ENCODE data around the gene MTO1. TPM values are rescaled to one million over a fixed set of nuclear protein-coding genes. Genes with fewer than 3 reads are reported as not detected.
"Not testable (repeated sequence)": the region's sequence is repeated elsewhere in the genome, so short reads cannot be mapped to it uniquely, and the experiment has no call there.

Gene MTO1
- total and polyA plus RNA-seq, 2 donors, result 19.8 to 28.3 TPM

DNA sequence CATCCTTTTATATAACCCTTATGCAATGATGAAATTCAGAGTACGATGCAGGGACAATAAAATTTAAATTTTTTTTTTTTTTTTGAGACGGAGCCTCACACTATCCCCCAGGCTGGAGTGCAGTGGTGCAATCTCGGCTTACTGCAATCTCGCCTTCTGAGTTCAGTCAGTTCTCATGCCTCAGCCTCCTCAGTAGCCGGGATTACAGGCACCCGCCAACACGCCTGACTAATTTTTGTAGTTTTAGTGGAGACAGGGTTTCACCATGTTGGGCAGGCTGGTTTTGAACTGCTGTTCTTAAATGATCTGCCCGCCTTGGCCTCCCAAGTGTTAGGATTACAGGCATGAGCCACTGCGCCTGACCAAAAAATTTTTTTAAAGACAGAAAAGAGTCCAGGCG is 15.2 kb downstream of the MTO1 start:
- WGBS, result 95% methylated on average over 10 of the region's 10 CpGs

GRCh38 chr6:73477407-73477806 is 15.9 kb downstream of the MTO1 start:
- H3K36me3 ChIP-seq (ENCODE audit: insufficient read depth), result peaks cover 13% of the 10 kb centered on the region
- no peak overlapping the region for H3K4me3 ChIP-seq (ENCODE audit: low read depth, low read length)
- H3K4me1 ChIP-seq (ENCODE audit: insufficient read depth), result no peaks in the 10 kb centered on the region
- WGBS, result 97% methylated on average over 4 of the region's 4 CpGs
- H3K27ac ChIP-seq (ENCODE audit: low read depth), result no peak overlapping the region
- no peak for DNase-seq (ENCODE audit: extremely low spot score)

More for the DNA sequence above, 15.2 kb downstream of the MTO1 start:
- H3K4me3 ChIP-seq (ENCODE audit: low read depth, low read length), result no peak overlapping the region
- no peak overlapping the region for H3K27ac ChIP-seq (ENCODE audit: low read depth)
- DNase-seq (ENCODE audit: extremely low spot score), result no peak
- H3K4me1 ChIP-seq (ENCODE audit: insufficient read depth), result no peaks in the 10 kb centered on the region
- peaks cover 10% of the 10 kb centered on the region for H3K36me3 ChIP-seq (ENCODE audit: insufficient read depth)

GRCh38 chr6:73481969-73482368 is 20.4 kb downstream of the MTO1 start:
- Histone ChIP-seq H3K4me1 (ENCODE audit: insufficient read depth) (no peaks in the 10 kb centered on the region), H3K4me3 (ENCODE audit: low read depth, low read length) (no peak overlapping the region), H3K36me3 (ENCODE audit: insufficient read depth) (peaks cover 16% of the 10 kb centered on the region), H3K27ac (ENCODE audit: low read depth) (no peak overlapping the region)
- WGBS, result 89% methylated on average over 12 of the region's 12 CpGs
- no peak for DNase-seq (ENCODE audit: extremely low spot score)

DNA sequence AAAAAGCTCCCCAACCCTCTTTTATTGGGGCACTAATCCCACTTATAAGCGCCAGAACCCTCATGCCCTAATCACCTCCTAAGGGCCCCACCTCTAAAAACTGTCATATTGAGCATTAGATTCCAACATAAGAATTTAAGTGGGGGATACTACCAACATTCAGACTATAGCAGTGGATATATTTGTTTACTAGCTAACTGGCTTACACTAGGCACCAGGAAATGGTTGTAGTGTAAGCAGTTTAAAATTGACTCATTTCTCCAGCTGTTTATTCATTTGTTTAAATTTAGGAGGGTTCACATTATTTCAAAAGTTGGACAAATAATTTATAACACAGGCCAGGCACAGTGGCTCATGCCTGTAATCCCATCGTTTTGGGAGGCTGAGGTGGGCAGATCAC is 22.9 kb downstream of the MTO1 start:
- H3K4me3 ChIP-seq (ENCODE audit: low read depth, low read length), result no peak overlapping the region
- no peak for DNase-seq (ENCODE audit: extremely low spot score)
- 86% methylated on average over 2 of the region's 2 CpGs for WGBS
- H3K36me3 ChIP-seq (ENCODE audit: insufficient read depth), result peaks cover 18% of the 10 kb centered on the region
- H3K27ac ChIP-seq (ENCODE audit: low read depth), result no peak overlapping the region
- H3K4me1 ChIP-seq (ENCODE audit: insufficient read depth), result no peaks in the 10 kb centered on the region

- no peak overlapping the region for H3K27ac ChIP-seq (ENCODE audit: low read depth)
- DNase-seq (ENCODE audit: extremely low spot score), result no peak
- peaks cover 9% of the 10 kb centered on the region for H3K36me3 ChIP-seq (ENCODE audit: insufficient read depth)
- no peaks in the 10 kb centered on the region for H3K4me1 ChIP-seq (ENCODE audit: insufficient read depth)
- WGBS, result 97% methylated on average over 7 of the region's 7 CpGs
- no peak overlapping the region for H3K4me3 ChIP-seq (ENCODE audit: low read depth, low read length)
These were observed 25.9 kb downstream of the MTO1 start for GRCh38 chr6:73487473-73487872.

DNA sequence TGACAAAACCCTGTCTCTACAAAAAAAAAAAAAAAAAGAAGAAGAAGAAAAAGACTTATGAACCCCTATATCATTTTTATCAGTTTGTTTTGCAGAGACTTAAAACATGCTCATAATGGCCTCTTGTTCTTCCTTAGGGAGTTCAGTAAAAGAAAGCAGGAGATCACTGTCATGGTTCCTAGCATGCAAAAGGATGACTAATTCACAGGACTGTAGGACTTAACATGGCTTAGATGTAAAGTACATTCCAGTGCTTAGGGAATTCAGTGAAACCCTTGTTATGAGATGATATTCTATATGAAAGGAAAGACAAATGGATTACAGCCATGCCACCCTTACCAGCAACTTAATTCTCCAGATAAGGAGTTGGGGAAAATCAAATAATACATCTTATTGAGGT is 29.8 kb downstream of the MTO1 start:
- no peaks in the 10 kb centered on the region for H3K4me1 ChIP-seq (ENCODE audit: insufficient read depth)
- no peak overlapping the region for H3K4me3 ChIP-seq (ENCODE audit: low read depth, low read length)
- peaks cover 7% of the 10 kb centered on the region for H3K36me3 ChIP-seq (ENCODE audit: insufficient read depth)
- no peak overlapping the region for H3K27ac ChIP-seq (ENCODE audit: low read depth)
- DNase-seq (ENCODE audit: extremely low spot score), result no peak

DNA sequence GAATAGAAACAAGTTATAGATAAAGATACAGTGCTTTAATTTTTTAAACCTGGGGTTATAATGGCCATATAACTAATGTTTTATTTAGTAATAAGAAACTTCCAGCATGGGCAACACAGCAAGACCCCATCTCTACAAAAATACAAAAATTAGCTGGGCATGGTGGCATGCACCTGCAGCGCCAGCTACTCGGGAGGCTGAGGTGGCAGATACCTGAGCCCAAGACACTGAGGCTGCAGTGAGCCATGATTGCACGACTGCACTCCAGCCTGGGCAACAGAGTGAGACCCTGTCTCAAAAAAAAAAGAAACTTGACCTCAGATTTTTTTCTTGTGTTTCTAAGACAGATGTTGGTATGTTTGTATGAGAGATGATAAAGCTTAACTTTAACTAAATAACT is 36.4 kb downstream of the MTO1 start:
- peaks cover 4% of the 10 kb centered on the region for H3K36me3 ChIP-seq (ENCODE audit: insufficient read depth)
- WGBS, result 98% methylated on average over 3 of the region's 3 CpGs
- no peak overlapping the region for H3K4me3 ChIP-seq (ENCODE audit: low read depth, low read length)
- H3K27ac ChIP-seq (ENCODE audit: low read depth), result no peak overlapping the region
- DNase-seq (ENCODE audit: extremely low spot score), result no peak
- H3K4me1 ChIP-seq (ENCODE audit: insufficient read depth), result no peaks in the 10 kb centered on the region

- H3K36me3 ChIP-seq (ENCODE audit: insufficient read depth), result peaks cover 6% of the 10 kb centered on the region
- no peak overlapping the region for H3K4me3 ChIP-seq (ENCODE audit: low read depth, low read length)
- no peak for DNase-seq (ENCODE audit: extremely low spot score)
- H3K4me1 ChIP-seq (ENCODE audit: insufficient read depth), result no peaks in the 10 kb centered on the region
- no peak overlapping the region for H3K27ac ChIP-seq (ENCODE audit: low read depth)
- 50% methylated on average over 2 of the region's 2 CpGs for WGBS
These were observed 41.7 kb downstream of the MTO1 start for GRCh38 chr6:73503027-73503772.

GRCh38 chr6:73504160-73504559 is 42.6 kb downstream of the MTO1 start:
- Histone ChIP-seq H3K4me3 (ENCODE audit: low read depth, low read length) (no peak overlapping the region), H3K4me1 (ENCODE audit: insufficient read depth) (no peaks in the 10 kb centered on the region), H3K27ac (ENCODE audit: low read depth) (no peak overlapping the region), H3K36me3 (ENCODE audit: insufficient read depth) (peaks cover 6% of the 10 kb centered on the region)
- DNase-seq (ENCODE audit: extremely low spot score), result no peak
- 91% methylated on average over 2 of the region's 2 CpGs for WGBS

- no peak overlapping the region for H3K4me3 ChIP-seq (ENCODE audit: low read depth, low read length)
- no peak overlapping the region for H3K27ac ChIP-seq (ENCODE audit: low read depth)
- no peak for DNase-seq (ENCODE audit: extremely low spot score)
- H3K4me1 ChIP-seq (ENCODE audit: insufficient read depth), result no peaks in the 10 kb centered on the region
- H3K36me3 ChIP-seq (ENCODE audit: insufficient read depth), result peaks cover 3% of the 10 kb centered on the region
These were observed 43.6 kb downstream of the MTO1 start for GRCh38 chr6:73505142-73505541.

DNA sequence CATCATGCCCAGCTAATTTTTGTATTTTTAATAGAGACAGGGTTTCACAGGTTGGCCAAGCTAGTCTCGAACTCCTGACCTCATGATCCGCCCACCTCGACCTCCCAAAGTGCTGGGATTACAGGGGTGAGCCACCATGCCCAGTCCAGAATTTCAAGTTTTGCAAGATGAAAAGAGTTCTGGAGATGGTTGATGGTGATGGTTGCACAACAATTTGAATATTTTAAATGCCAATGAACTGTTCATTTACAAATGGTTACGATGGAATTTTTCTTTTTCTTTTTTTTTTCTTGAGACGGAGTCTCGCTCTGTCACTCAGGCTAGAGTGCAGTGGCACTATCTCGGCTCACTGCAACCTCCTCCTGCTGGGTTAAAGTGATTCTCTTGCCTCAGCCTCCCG is 44.2 kb downstream of the MTO1 start:
- WGBS, result 96% methylated on average over 8 of the region's 8 CpGs

DNA sequence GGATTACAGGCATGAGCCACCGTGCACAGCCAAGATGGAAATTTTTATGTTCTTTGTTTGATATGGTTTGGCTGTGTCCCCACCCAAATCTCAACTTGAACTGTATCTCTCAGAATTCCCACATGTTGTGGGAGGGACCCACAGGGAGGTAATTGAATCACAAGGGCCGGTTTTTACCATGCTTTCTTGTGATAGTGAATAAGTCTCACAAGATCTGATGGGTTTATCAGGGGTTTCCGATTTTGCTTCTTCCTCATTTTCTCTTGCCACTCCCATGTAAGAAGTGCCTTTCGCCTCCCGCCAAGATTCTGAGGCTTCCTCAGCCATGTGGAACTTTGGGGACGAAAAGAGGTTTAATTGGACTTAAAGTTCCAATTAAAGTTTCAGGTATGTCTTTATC is 44.7 kb downstream of the MTO1 start:
- no peak for DNase-seq (ENCODE audit: extremely low spot score)
- Histone ChIP-seq H3K27ac (ENCODE audit: low read depth) (no peak overlapping the region), H3K4me1 (ENCODE audit: insufficient read depth) (no peaks in the 10 kb centered on the region), H3K4me3 (ENCODE audit: low read depth, low read length) (no peak overlapping the region), H3K36me3 (ENCODE audit: insufficient read depth) (peaks cover 3% of the 10 kb centered on the region)
- 89% methylated on average over 6 of the region's 6 CpGs for WGBS

More for the DNA sequence above, 44.2 kb downstream of the MTO1 start:
- H3K27ac ChIP-seq (ENCODE audit: low read depth); DNase-seq (ENCODE audit: extremely low spot score); H3K4me1 ChIP-seq (ENCODE audit: insufficient read depth); H3K36me3 ChIP-seq (ENCODE audit: insufficient read depth); H3K4me3 ChIP-seq (ENCODE audit: low read depth, low read length): not testable (repeated sequence)

GRCh38 chr6:73508776-73509175 is 47.2 kb downstream of the MTO1 start:
- Histone ChIP-seq H3K4me1 (ENCODE audit: insufficient read depth) (no peaks in the 10 kb centered on the region), H3K27ac (ENCODE audit: low read depth) (no peak overlapping the region), H3K36me3 (ENCODE audit: insufficient read depth) (peaks cover 3% of the 10 kb centered on the region), H3K4me3 (ENCODE audit: low read depth, low read length) (no peak overlapping the region)
- no peak for DNase-seq (ENCODE audit: extremely low spot score)
- 67% methylated on average over 1 of the region's 1 CpG for WGBS

GRCh38 chr6:73509851-73510250 is 48.3 kb downstream of the MTO1 start:
- Histone ChIP-seq H3K27ac (ENCODE audit: low read depth) (no peak overlapping the region), H3K36me3 (ENCODE audit: insufficient read depth) (no peaks in the 10 kb centered on the region), H3K4me3 (ENCODE audit: low read depth, low read length) (no peak overlapping the region), H3K4me1 (ENCODE audit: insufficient read depth) (no peaks in the 10 kb centered on the region)
- 84% methylated on average over 1 of the region's 1 CpG for WGBS
- no peak for DNase-seq (ENCODE audit: extremely low spot score)

DNA sequence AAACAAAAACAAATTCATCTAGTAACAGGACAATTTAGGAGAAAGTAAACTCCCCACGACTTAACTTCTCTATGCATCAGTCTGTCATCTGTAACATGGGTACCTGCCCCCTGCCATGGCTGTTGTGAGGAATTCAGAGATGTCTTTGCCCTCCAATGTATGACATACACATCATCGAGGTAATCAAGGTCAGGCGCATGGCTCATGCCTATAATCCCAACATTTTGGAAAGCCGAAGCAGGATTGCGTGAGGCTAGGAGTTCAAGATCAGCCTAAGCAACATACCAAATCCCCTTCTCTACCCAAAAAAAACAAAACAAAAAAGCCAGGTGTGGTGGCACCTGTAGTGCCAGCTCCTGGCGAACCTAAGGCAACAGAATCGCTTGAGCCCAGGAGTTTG is 50.3 kb downstream of the MTO1 start:
- WGBS, result 92% methylated on average over 7 of the region's 7 CpGs
- Histone ChIP-seq H3K27ac (ENCODE audit: low read depth) (no peak overlapping the region), H3K36me3 (ENCODE audit: insufficient read depth) (no peaks in the 10 kb centered on the region), H3K4me3 (ENCODE audit: low read depth, low read length) (no peak overlapping the region), H3K4me1 (ENCODE audit: insufficient read depth) (no peaks in the 10 kb centered on the region)
- DNase-seq (ENCODE audit: extremely low spot score), result no peak
